Suprapubic skin (tissue), 4 donors: ENCODE results near the gene DPH7. TPM values are rescaled to one million over a fixed set of nuclear protein-coding genes. Genes with fewer than 3 reads are reported as not detected.

Source experiments
- DNase-seq, 2 donors: peaks; one replicate each; pipeline ENCODE4 v3.0.0-alpha.2; 2019; ENCODE audit warnings: low spot score in 2 of 2
- H3K27ac ChIP-seq: fragments of 200-600 bp; sonication (generic); one replicate; pipeline ENCODE4 v1.5.1; 2019
- H3K27me3 ChIP-seq: fragments of 200-600 bp; sonication (generic); one replicate; pipeline ENCODE4 v1.5.1; 2019
- H3K36me3 ChIP-seq: fragments of 200-600 bp; sonication (generic); one replicate; pipeline ENCODE4 v1.5.1; 2019
- H3K4me1 ChIP-seq: fragments of 200-600 bp; sonication (generic); one replicate; pipeline ENCODE4 v1.5.1; 2019
- H3K4me3 ChIP-seq: fragments of 200-600 bp; sonication (generic); one replicate; pipeline ENCODE4 v1.5.1; 2019; ENCODE audit warnings: mild to moderate bottlenecking
- H3K9me3 ChIP-seq: fragments of 200-600 bp; sonication (generic); one replicate; pipeline ENCODE4 v1.5.1; 2019
- CTCF ChIP-seq, 2 donors: fragments of 200-600 bp in 1 of 2; fragments of 450-650 bp in 1 of 2; sonication (generic) in 1 of 2; IDR thresholded peaks; one replicate each; pipeline ENCODE4 v1.5.1; 2016 to 2019; ENCODE audit warnings: antibody characterized with exemption in 2 of 2, mild to moderate bottlenecking in 1 of 2, moderate library complexity in 1 of 2
- EP300 ChIP-seq: sonication (generic); formaldehyde crosslinking; IDR thresholded peaks from one replicate; pipeline ENCODE4 v1.6.1; 2017; ENCODE audit warnings: antibody characterized with exemption
- POLR2A ChIP-seq, 2 donors: fragments of 450-650 bp; IDR thresholded peaks; one replicate each; pipeline ENCODE4 v1.6.1; 2017; ENCODE audit warnings: antibody characterized with exemption in 2 of 2, mild to moderate bottlenecking in 2 of 2, moderate library complexity in 2 of 2
- POLR2AphosphoS5 ChIP-seq, 3 donors: sonication (generic); formaldehyde crosslinking; IDR thresholded peaks; one replicate each; pipeline ENCODE4 v1.6.1; 2017; ENCODE audit warnings: antibody characterized with exemption in 3 of 3
- WGBS: methylation state at CpG from one replicate; pipeline ENCODE4 v1.1.5; 2018; 5-methylcytosine and 5-hydroxymethylcytosine counted together
- total RNA-seq, 4 donors: library from RNA; depleted of rRNA; stranded (reverse); fragments of >200 nt; gene quantifications; one replicate each; pipeline ENCODE4 v1.1.0, GENCODE V29; 2016

DPH7 gene
- total RNA-seq, 4 donors from 2014 or later: 26.8 to 64.8 (median 34.1) TPM

DNA sequence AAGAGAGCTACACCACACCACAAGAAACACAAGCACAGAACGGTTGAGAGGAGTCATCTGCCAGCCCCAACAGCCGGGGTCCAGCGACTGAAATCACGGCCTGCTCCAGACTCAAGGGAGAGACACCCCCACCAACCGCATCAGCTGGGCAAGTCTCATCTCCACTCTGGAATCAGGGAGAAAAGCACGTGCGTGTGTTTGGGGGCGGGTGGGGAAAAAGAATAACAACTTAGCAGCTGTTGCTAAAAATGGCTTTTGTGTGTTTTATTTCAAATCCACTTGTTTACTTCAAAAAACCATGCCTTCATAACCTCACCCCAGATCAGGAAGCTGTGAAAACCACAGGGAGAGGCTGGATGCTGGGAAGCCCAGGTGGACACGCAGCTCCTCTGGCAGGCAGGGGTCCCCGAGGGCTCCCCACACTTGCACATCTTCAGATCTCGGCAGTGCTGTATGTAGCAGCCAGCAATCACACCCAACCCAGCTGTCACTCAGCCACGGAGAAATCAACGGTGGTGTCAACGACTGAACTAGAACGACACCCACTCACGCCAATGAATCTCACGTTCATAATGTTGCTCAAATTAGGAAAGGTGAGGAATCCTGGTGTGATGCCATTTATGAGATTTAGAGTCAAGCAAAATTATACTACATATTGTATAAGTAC lies 47.5 kb downstream of the DPH7 start:
- TF ChIP-seq POLR2AphosphoS5 (IDR thresholded peaks at IDR 0.05) (no peak), CTCF (IDR thresholded peaks at IDR 0.05) (no peak), POLR2A (IDR thresholded peaks at IDR 0.05) (no peak), EP300 (no peak)
- WGBS: 72% methylated on average over 15 of the region's 17 CpGs
- H3K27ac ChIP-seq: no peak overlapping the region
- H3K9me3 ChIP-seq: no peaks in the 10 kb centered on the region
- H3K27me3 ChIP-seq: no peaks in the 10 kb centered on the region
- H3K4me1 ChIP-seq: peaks cover 10% of the 10 kb centered on the region
- no peak for DNase-seq
- H3K4me3 ChIP-seq: no peak overlapping the region
- no peaks in the 10 kb centered on the region for H3K36me3 ChIP-seq

DNA sequence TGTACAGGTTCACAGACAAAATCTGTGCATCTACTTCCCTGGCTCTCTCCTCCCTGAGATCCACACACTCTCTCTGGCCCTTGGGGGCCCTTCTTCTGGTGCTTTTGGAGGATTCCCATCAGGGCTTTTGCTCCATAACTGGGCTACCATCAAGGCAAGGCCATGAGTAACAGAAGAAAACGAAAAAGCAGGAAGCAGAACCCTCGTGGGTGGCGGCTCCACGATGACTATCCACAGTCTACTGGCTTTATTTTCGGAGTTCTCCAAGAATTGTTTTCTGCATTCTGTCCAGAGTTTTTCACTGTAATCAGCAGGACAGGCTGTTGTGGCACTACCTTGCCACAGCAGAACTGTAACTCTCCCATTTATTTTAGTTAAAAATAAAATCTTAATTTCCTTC lies 48.4 kb downstream of the DPH7 start:
- H3K4me3 ChIP-seq: no peak overlapping the region
- H3K9me3 ChIP-seq: no peaks in the 10 kb centered on the region
- TF ChIP-seq EP300 (no peak), POLR2AphosphoS5 (IDR thresholded peaks at IDR 0.05) (no peak), POLR2A (IDR thresholded peaks at IDR 0.05) (no peak), CTCF (IDR thresholded peaks at IDR 0.05) (no peak)
- H3K36me3 ChIP-seq: no peaks in the 10 kb centered on the region
- no peaks in the 10 kb centered on the region for H3K27me3 ChIP-seq
- no peak overlapping the region for H3K27ac ChIP-seq
- no peak for DNase-seq
- WGBS: 80% methylated on average over 5 of the region's 5 CpGs
- H3K4me1 ChIP-seq: peaks cover 10% of the 10 kb centered on the region

DNA sequence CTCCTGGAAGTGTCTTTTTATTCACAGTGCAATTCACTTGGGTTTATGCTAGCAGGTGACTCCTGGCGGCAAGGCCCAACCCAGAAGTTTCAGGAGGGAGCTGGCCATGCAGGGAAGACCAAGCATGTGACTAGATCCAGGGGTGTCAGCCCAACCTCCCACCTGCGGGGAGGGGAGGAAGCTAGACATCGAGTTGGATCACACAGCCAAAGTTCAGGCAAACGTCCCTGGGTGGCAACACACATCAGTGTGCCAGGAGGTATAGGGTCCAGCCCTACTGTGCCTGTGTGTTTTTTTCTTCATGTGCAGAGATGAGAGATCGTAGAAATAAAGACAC lies 53.8 kb downstream of the DPH7 start:
- H3K4me3 ChIP-seq: no peak overlapping the region
- TF ChIP-seq EP300 (no peak), POLR2AphosphoS5 (IDR thresholded peaks at IDR 0.05) (no peak), POLR2A (IDR thresholded peaks at IDR 0.05) (no peak), CTCF (IDR thresholded peaks at IDR 0.05) (no peak)
- H3K27me3 ChIP-seq: no peaks in the 10 kb centered on the region
- no peak for DNase-seq
- peaks cover 22% of the 10 kb centered on the region for H3K36me3 ChIP-seq
- no peaks in the 10 kb centered on the region for H3K9me3 ChIP-seq
- no peak overlapping the region for H3K27ac ChIP-seq
- WGBS: 95% methylated on average over 5 of the region's 5 CpGs
- no peaks in the 10 kb centered on the region for H3K4me1 ChIP-seq

GRCh38 chr9:137524161-137524980 lies 54.4 kb downstream of the DPH7 start:
- H3K27me3 ChIP-seq: no peaks in the 10 kb centered on the region
- no peak overlapping the region for H3K27ac ChIP-seq
- H3K4me1 ChIP-seq: no peaks in the 10 kb centered on the region
- no peak overlapping the region for H3K4me3 ChIP-seq
- TF ChIP-seq CTCF (IDR thresholded peaks at IDR 0.05) (no peak), EP300 (no peak), POLR2AphosphoS5 (IDR thresholded peaks at IDR 0.05) (no peak), POLR2A (IDR thresholded peaks at IDR 0.05) (no peak)
- WGBS: 94% methylated on average over 32 of the region's 33 CpGs
- H3K36me3 ChIP-seq: peaks cover 26% of the 10 kb centered on the region
- DNase-seq: no peak
- no peaks in the 10 kb centered on the region for H3K9me3 ChIP-seq

DNA sequence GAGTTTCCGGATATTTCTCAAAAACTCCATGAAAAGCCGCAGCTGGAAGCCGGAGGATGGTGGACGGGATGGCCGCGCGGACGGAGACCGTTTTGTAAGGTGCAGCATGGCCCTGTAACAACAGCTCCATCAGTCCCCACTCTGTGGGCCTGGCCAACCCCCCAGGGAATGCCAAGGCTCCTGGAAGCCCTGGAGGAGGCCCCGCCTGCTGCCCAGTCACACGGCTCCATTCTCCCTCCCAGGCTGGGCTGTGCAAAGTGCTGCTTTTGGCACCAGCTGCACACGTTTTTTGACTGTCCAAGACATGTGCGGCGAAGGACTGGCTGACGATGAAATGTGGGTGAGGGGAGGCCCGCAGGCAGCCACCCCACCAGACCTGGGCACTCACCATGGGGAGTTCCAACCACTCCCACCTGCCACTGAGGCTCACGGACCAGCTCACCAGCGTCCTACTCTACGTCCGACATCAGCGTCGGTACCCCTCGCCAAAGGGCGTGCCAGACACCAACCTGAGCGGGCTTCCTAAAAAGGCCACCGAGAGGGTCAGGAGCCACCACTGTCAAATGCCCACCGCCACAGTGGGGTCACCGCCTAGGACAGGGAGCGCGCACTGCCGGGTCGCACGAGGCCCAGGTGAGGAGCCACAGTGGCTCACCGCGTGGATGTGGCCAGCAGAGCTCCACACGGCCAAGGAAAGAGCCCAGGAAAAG lies 55.8 kb downstream of the DPH7 start:
- no peaks in the 10 kb centered on the region for H3K9me3 ChIP-seq
- no peak for TF ChIP-seq POLR2A (IDR thresholded peaks at IDR 0.05)
- TF ChIP-seq CTCF (IDR thresholded peaks at IDR 0.05): no peak
- no peak for TF ChIP-seq EP300
- TF ChIP-seq POLR2AphosphoS5 (IDR thresholded peaks at IDR 0.05): no peak
- DNase-seq: no peak
- H3K27me3 ChIP-seq: no peaks in the 10 kb centered on the region
- no peaks in the 10 kb centered on the region for H3K4me1 ChIP-seq
- WGBS: 94% methylated on average over 24 of the region's 36 CpGs
- H3K27ac ChIP-seq: no peak overlapping the region
- peaks cover 27% of the 10 kb centered on the region for H3K36me3 ChIP-seq
- H3K4me3 ChIP-seq: no peak overlapping the region
